CD14-positive monocyte (primary cell): ENCODE data around the gene KRTAP4-9. TPM values are rescaled to one million over a fixed set of nuclear protein-coding genes. Genes with fewer than 3 reads are reported as not detected.
A peak's percentile ranks its signal among the peaks of the same experiment; 100 is the strongest.

ENCODE experiments used
- DNase-seq, 3 donors: peaks; one replicate each; pipeline ENCODE4 v3.0.0-alpha.2; 2011 to 2022
- H2AFZ ChIP-seq: 2 replicates; pipeline ENCODE4 v1.6.0; 2012; ENCODE audit warnings: mild to moderate bottlenecking, low read depth, low read length, inconsistent platforms; ENCODE audit not compliant: insufficient read depth, poor library complexity, severe bottlenecking
- H3K27ac ChIP-seq, 2 donors: 1 replicate in 1 of 2; 2 replicates in 1 of 2; pipeline ENCODE4 v1.5.1; 2012 to 2013; ENCODE audit warnings: low read length in 2 of 2, control low read depth in 1 of 2, inconsistent platforms in 1 of 2, low read depth in 1 of 2, mild to moderate bottlenecking in 1 of 2
- H3K27me3 ChIP-seq, 2 donors: one replicate each; pipeline versions ENCODE4 v1.6.0 to v1.6.1; 2011 to 2013; ENCODE audit warnings: low read length in 2 of 2; ENCODE audit not compliant: control insufficient read depth in 2 of 2, insufficient read depth in 2 of 2
- H3K36me3 ChIP-seq, 2 donors: replicated peaks in 1 of 2; 1 replicate in 1 of 2; 2 replicates in 1 of 2; pipeline versions ENCODE4 v1.5.1 to v1.6.1; 2012 to 2013; ENCODE audit warnings: low read length in 2 of 2, control low read depth in 1 of 2, inconsistent platforms in 1 of 2, mild to moderate bottlenecking in 1 of 2; ENCODE audit not compliant: insufficient read depth in 2 of 2, control insufficient read depth in 1 of 2
- H3K4me1 ChIP-seq, 2 donors: 1 replicate in 1 of 2; 2 replicates in 1 of 2; pipeline versions ENCODE4 v1.5.1 to v1.6.1; 2012 to 2013; ENCODE audit warnings: low read length in 2 of 2, control low read depth in 1 of 2, inconsistent platforms in 1 of 2, mild to moderate bottlenecking in 1 of 2, moderate library complexity in 1 of 2; ENCODE audit not compliant: insufficient read depth in 2 of 2, control insufficient read depth in 1 of 2
- H3K4me2 ChIP-seq: replicated peaks from 2 replicates; pipeline ENCODE3; 2012; ENCODE audit warnings: low read length, moderate library complexity, mild to moderate bottlenecking; ENCODE audit not compliant: poor library complexity, severe bottlenecking; ENCODE audit errors: extremely low read depth
- H3K4me3 ChIP-seq, 3 experiments: fragments of 200-600 bp in 1 of 3; sonication (generic) in 1 of 3; replicated peaks in 1 of 3; 1 replicate in 2 of 3; 2 replicates in 1 of 3; pipeline ENCODE4 v1.5.1; 2011 to 2013; ENCODE audit warnings: low read length in 3 of 3, mild to moderate bottlenecking in 3 of 3, control low read depth in 2 of 3, low read depth in 2 of 3, inconsistent platforms in 1 of 3, moderate library complexity in 1 of 3
- H3K79me2 ChIP-seq: 2 replicates; pipeline ENCODE4 v1.6.0; 2012; ENCODE audit warnings: mild to moderate bottlenecking, control low read depth, inconsistent platforms, low read length, moderate library complexity; ENCODE audit not compliant: insufficient read depth
- H3K9ac ChIP-seq: 2 replicates; pipeline ENCODE4 v1.6.0; 2017; ENCODE audit warnings: low read length, mild to moderate bottlenecking; ENCODE audit not compliant: insufficient read depth, poor library complexity, severe bottlenecking
- H3K9me3 ChIP-seq, 2 donors: replicated peaks in 1 of 2; 1 replicate in 1 of 2; 2 replicates in 1 of 2; pipeline versions ENCODE4 v1.5.1 to v1.6.1; 2012 to 2013; ENCODE audit warnings: low read length in 2 of 2, control low read depth in 1 of 2; ENCODE audit not compliant: control insufficient read depth in 1 of 2, insufficient read depth in 1 of 2
- H4K20me1 ChIP-seq: 2 replicates; pipeline ENCODE4 v1.6.0; 2012; ENCODE audit warnings: mild to moderate bottlenecking, low read length, control low read depth, moderate library complexity; ENCODE audit not compliant: insufficient read depth
- H3K27ac Mint-ChIP-seq, 7 donors: one replicate each; pipeline ENCODE4 v1.8.0; 2020; ENCODE audit warnings: mild to moderate bottlenecking in 7 of 7, mixed read lengths in 7 of 7, moderate library complexity in 6 of 7, inconsistent platforms in 2 of 7
- H3K27me3 Mint-ChIP-seq, 3 donors: one replicate each; pipeline ENCODE4 v1.8.0; 2021 to 2022; ENCODE audit warnings: low read depth in 3 of 3, mild to moderate bottlenecking in 3 of 3, mixed read lengths in 3 of 3, moderate library complexity in 3 of 3, inconsistent platforms in 1 of 3
- H3K36me3 Mint-ChIP-seq, 2 donors: one replicate each; pipeline ENCODE4 v1.8.0; 2020; ENCODE audit warnings: mixed read lengths in 2 of 2, inconsistent platforms in 1 of 2, mild to moderate bottlenecking in 1 of 2
- H3K4me1 Mint-ChIP-seq: one replicate; pipeline ENCODE4 v1.8.0; 2020; ENCODE audit warnings: mild to moderate bottlenecking, mixed read lengths
- H3K4me3 Mint-ChIP-seq, 2 donors: one replicate each; pipeline ENCODE4 v1.8.0; 2020; ENCODE audit warnings: mild to moderate bottlenecking in 2 of 2, mixed read lengths in 2 of 2, moderate library complexity in 1 of 2
- H3K9me3 Mint-ChIP-seq, 7 donors: one replicate each; pipeline ENCODE4 v1.8.0; 2020 to 2022; ENCODE audit warnings: mixed read lengths in 7 of 7, mild to moderate bottlenecking in 6 of 7, moderate library complexity in 6 of 7, inconsistent platforms in 2 of 7
- WGBS: methylation state at CpG from one replicate; pipeline ENCODE4 v1.1.5; 2013; ENCODE audit warnings: missing lambda C conversion rate; ENCODE audit not compliant: insufficient coverage; 5-methylcytosine and 5-hydroxymethylcytosine counted together
- intact Hi-C, 2 donors: fragments of 100-400 bp; cut with micrococcal nuclease; formaldehyde crosslinking; loops; one replicate each; pipeline versions ENCODE4 v1.15.0 to v1.15.1; 2023
- polyA plus RNA-seq, 3 donors: library from polyadenylated mRNA; depleted of rRNA in 1 of 3; unstranded in 2 of 3; stranded (reverse) in 1 of 3; fragments of 300-500 nt in 2 of 3; fragments of >200 nt in 1 of 3; fragmentation: Illumina TruSeq in 2 of 3; gene quantifications; 1 replicate in 2 of 3; 2 replicates in 1 of 3; pipeline ENCODE4 v1.2.3, GENCODE V29; 2012 to 2021
- TF ChIP-seq, protein P1 (sequence below): fragments of 200-600 bp; IDR thresholded peaks from one replicate; pipeline ENCODE4 v1.8.0; 2022; ENCODE audit warnings: antibody characterized with exemption, mild to moderate bottlenecking

KRTAP4-9 gene
- polyA plus RNA-seq, 3 donors, result not detected

- 100% methylated on average over 1 of the region's 3 CpGs for WGBS
- no peaks in the 10 kb centered on the region for H3K27me3 Mint-ChIP-seq
- no peaks in the 10 kb centered on the region for H3K79me2 ChIP-seq
- no peaks in the 10 kb centered on the region for H3K4me1 ChIP-seq
- no peaks in the 10 kb centered on the region for H3K36me3 Mint-ChIP-seq
- intact Hi-C loops, result no loop called here
- no peaks in the 10 kb centered on the region for H3K9me3 ChIP-seq
- no peak overlapping the region for H3K9ac ChIP-seq
- no peak overlapping the region for H3K27ac ChIP-seq
- H3K4me3 ChIP-seq, result no peak overlapping the region
- no peak for DNase-seq
- H3K36me3 ChIP-seq, result no peaks in the 10 kb centered on the region
- H2AFZ ChIP-seq, result no peak overlapping the region
- TF ChIP-seq, protein P1, sequence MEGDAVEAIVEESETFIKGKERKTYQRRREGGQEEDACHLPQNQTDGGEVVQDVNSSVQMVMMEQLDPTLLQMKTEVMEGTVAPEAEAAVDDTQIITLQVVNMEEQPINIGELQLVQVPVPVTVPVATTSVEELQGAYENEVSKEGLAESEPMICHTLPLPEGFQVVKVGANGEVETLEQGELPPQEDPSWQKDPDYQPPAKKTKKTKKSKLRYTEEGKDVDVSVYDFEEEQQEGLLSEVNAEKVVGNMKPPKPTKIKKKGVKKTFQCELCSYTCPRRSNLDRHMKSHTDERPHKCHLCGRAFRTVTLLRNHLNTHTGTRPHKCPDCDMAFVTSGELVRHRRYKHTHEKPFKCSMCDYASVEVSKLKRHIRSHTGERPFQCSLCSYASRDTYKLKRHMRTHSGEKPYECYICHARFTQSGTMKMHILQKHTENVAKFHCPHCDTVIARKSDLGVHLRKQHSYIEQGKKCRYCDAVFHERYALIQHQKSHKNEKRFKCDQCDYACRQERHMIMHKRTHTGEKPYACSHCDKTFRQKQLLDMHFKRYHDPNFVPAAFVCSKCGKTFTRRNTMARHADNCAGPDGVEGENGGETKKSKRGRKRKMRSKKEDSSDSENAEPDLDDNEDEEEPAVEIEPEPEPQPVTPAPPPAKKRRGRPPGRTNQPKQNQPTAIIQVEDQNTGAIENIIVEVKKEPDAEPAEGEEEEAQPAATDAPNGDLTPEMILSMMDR, result no peak
- H3K4me2 ChIP-seq, result no peak overlapping the region
- no peak overlapping the region for H3K4me3 Mint-ChIP-seq
- no peaks in the 10 kb centered on the region for H3K4me1 Mint-ChIP-seq
- H3K9me3 Mint-ChIP-seq, result peaks cover 0 to 3% (median 0%) of the 10 kb centered on the region in 7 donors
- no peak overlapping the region for H3K27ac Mint-ChIP-seq
- H4K20me1 ChIP-seq, result no peaks in the 10 kb centered on the region
- no peaks in the 10 kb centered on the region for H3K27me3 ChIP-seq
Observed at GRCh38 chr17:41069031-41069430, 36.2 kb upstream of the KRTAP4-9 start.

- no peak for DNase-seq
- 83% methylated on average over 5 of the region's 5 CpGs for WGBS
- Histone ChIP-seq H3K4me1 (no peaks in the 10 kb centered on the region), H3K4me3 (no peak overlapping the region), H3K9me3 (no peaks in the 10 kb centered on the region), H3K36me3 (no peaks in the 10 kb centered on the region), H3K4me2 (no peak overlapping the region), H3K27ac (no peak overlapping the region), H3K27me3 (no peaks in the 10 kb centered on the region), H4K20me1 (no peaks in the 10 kb centered on the region), H3K9ac (no peak overlapping the region), H2AFZ (no peak overlapping the region), H3K79me2 (no peaks in the 10 kb centered on the region)
- Mint-ChIP-seq H3K9me3 (peaks cover 0 to 8% (median 3%) of the 10 kb centered on the region in 7 donors), H3K36me3 (no peaks in the 10 kb centered on the region), H3K4me3 (no peak overlapping the region), H3K27me3 (peaks cover 0 to 5% (median 2%) of the 10 kb centered on the region in 3 donors), H3K27ac (peak overlapping the region in 1 of 7 donors; percentile 31), H3K4me1 (no peaks in the 10 kb centered on the region)
- intact Hi-C loops, result no loop called here
- TF ChIP-seq, protein P1, result no peak
Observed at GRCh38 chr17:41071606-41072360, 33.4 kb upstream of the KRTAP4-9 start.
